ENCODE data around the gene ANKS4B. TPM values are rescaled to one million over a fixed set of nuclear protein-coding genes. Genes with fewer than 3 reads are reported as not detected.

Gene ANKS4B
- polyA plus RNA-seq, 3 donors from 2014 or later = not detected

DNA sequence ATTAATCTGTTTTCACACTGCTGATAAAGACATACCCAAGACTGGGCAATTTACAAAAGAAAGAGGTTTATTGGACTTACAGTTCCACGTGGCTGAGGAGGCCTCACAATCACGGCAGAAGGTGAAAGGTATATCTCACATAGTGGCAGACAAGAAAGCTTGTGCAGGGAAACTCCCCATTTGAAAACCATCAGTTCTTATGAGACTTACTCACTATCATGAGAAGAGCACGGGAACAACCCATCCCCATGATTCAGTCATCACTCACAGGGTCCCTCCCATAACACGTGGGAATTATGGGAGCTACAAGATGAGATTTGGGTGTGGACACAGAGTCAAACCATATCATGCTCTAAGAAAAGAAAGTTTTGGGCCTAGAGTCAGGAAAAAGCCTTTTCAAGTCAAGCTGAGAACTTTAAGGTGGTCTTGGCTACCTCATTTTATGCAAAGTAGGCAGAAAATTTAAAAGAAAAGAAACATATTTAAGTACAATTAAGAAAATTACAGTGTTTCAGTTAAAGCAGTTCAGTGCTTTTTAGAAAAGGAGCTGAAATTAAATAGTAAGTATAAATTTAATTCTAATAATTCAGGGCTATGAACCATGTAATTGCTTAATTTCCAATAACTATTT is 69.5 kb downstream of the ANKS4B start:
- Mint-ChIP-seq H3K36me3 (no peaks in the 10 kb centered on the region), H3K27ac (no peak overlapping the region), H3K4me3 (no peak overlapping the region)

More for the DNA sequence above, 69.5 kb downstream of the ANKS4B start:
- peaks cover 3 to 29% (median 5%) of the 10 kb centered on the region in 3 donors for H3K27me3 Mint-ChIP-seq (ENCODE audit: low read depth in 3 of 3)
- peaks cover 0 to 2% (median 0%) of the 10 kb centered on the region in 6 donors for H3K9me3 Mint-ChIP-seq
- peaks cover 19 to 20% of the 10 kb centered on the region in 2 donors for H3K4me1 Mint-ChIP-seq
- no peak for DNase-seq

Other genes starting within 250 kb of the ANKS4B start
- under 1 TPM in 1 of 3 donors, not detected in 2; 0.02 TPM for gene DNAH3, start 82.9 kb upstream of the ANKS4B start, polyA plus RNA-seq
- 10 to 100 TPM in 2 of 3 donors, 1 to 10 TPM in 1; 8.2 to 17.5 (median 16.4) TPM for gene LDAF1, start 75.0 kb upstream of the ANKS4B start, polyA plus RNA-seq
- not detected for gene ZP2, start 22.1 kb upstream of the ANKS4B start, polyA plus RNA-seq
- gene CRYM, start 44.6 kb downstream of the ANKS4B start, polyA plus RNA-seq = not detected

Measured in immature natural killer cell (primary cell).